H1 (cell line): Measurements from ENCODE around the gene POLE. TPM values are rescaled to one million over a fixed set of nuclear protein-coding genes. Genes with fewer than 3 reads are reported as not detected.

Experiments used
- CTCF ChIA-PET: fragments of 300-600 bp; sonication (Branson Sonifier 250); formaldehyde crosslinking; loops from one replicate; lab custom pipeline; 2021; ENCODE audit not compliant: partially characterized antibody; lab: Charles Lee
- POLR2A ChIA-PET: fragments of 300-600 bp; sonication (Branson Sonifier 250); formaldehyde crosslinking; loops from one replicate; lab custom pipeline; 2021; ENCODE audit warnings: inconsistent platforms; ENCODE audit not compliant: partially characterized antibody; lab: Charles Lee
- DNase-seq, 2 experiments: peaks; one replicate each; pipeline versions ENCODE4 v3.0.0 to v3.0.0-alpha.2; 2010 to 2022; ENCODE audit warnings: low spot score in 2 of 2, low read depth in 1 of 2, mixed read lengths in 1 of 2
- FAIRE-seq: peaks from 2 replicates; lab custom pipeline; 2011; peaks lifted over from hg19 to GRCh38; lab: Jason Lieb, UNC
- H2AFZ ChIP-seq: 2 replicates; pipeline ENCODE4 v1.8.1; 2012; ENCODE audit warnings: low read length, inconsistent platforms
- H2AK5ac ChIP-seq: 2 replicates; pipeline ENCODE4 v1.6.1; 2013; ENCODE audit warnings: low read depth, low read length
- H2BK120ac ChIP-seq: replicated peaks from 2 replicates; pipeline ENCODE3; 2013; ENCODE audit warnings: low read depth, low read length, inconsistent platforms
- H2BK12ac ChIP-seq: 2 replicates; pipeline ENCODE4 v1.6.1; 2013; ENCODE audit warnings: low read depth, low read length
- H2BK15ac ChIP-seq: 2 replicates; pipeline ENCODE4 v1.6.1; 2013; ENCODE audit warnings: low read length
- H2BK20ac ChIP-seq: 2 replicates; pipeline ENCODE4 v1.6.1; 2013; ENCODE audit warnings: low read length
- H2BK5ac ChIP-seq: 2 replicates; pipeline ENCODE4 v1.6.1; 2013; ENCODE audit warnings: low read depth, low read length
- H3K14ac ChIP-seq: 2 replicates; pipeline ENCODE4 v1.6.1; 2013; ENCODE audit warnings: inconsistent platforms; ENCODE audit not compliant: insufficient read length
- H3K18ac ChIP-seq: 2 replicates; pipeline ENCODE4 v1.6.1; 2013; ENCODE audit warnings: low read length; ENCODE audit errors: extremely low read depth
- H3K23ac ChIP-seq: 2 replicates; pipeline ENCODE4 v1.6.1; 2013; ENCODE audit warnings: inconsistent platforms; ENCODE audit not compliant: insufficient read length
- H3K23me2 ChIP-seq: 2 replicates; pipeline ENCODE4 v1.6.1; 2013; ENCODE audit warnings: low read depth, low read length
- H3K27ac ChIP-seq: 2 replicates; pipeline ENCODE4 v1.6.1; 2011; ENCODE audit warnings: low read depth, low read length, inconsistent platforms
- H3K27me3 ChIP-seq, 4 experiments: replicated peaks in 1 of 4; 1 replicate in 1 of 4; 2 replicates in 3 of 4; pipeline versions ENCODE4 v1.6.1 to v1.8.1; 2011 to 2013; ENCODE audit warnings: low read length in 3 of 4, mild to moderate bottlenecking in 3 of 4, inconsistent platforms in 2 of 4, mixed read lengths in 2 of 4, moderate library complexity in 1 of 4; ENCODE audit not compliant: control insufficient read depth in 3 of 4, insufficient read depth in 3 of 4; ENCODE audit errors: extremely low read depth in 1 of 4
- H3K36me3 ChIP-seq, 4 experiments: 2 replicates each; pipeline versions ENCODE4 v1.6.1 to v1.8.1; 2011 to 2013; ENCODE audit warnings: mild to moderate bottlenecking in 4 of 4, low read length in 3 of 4, moderate library complexity in 2 of 4, control low read depth in 1 of 4, inconsistent platforms in 1 of 4; ENCODE audit not compliant: insufficient read depth in 4 of 4, control insufficient read depth in 2 of 4
- H3K4ac ChIP-seq: replicated peaks from 2 replicates; pipeline ENCODE3; 2013; ENCODE audit warnings: low read length, low read depth, mixed read lengths, inconsistent platforms; ENCODE audit not compliant: insufficient read length
- H3K4me1 ChIP-seq, 4 experiments: replicated peaks in 1 of 4; 1 replicate in 1 of 4; 2 replicates in 3 of 4; pipeline versions ENCODE4 v1.6.1 to v1.8.1; 2011 to 2013; ENCODE audit warnings: low read length in 3 of 4, inconsistent platforms in 2 of 4, mixed read lengths in 1 of 4; ENCODE audit not compliant: insufficient read depth in 4 of 4, control insufficient read depth in 3 of 4
- H3K4me2 ChIP-seq, 2 experiments: 2 replicates each; pipeline versions ENCODE4 v1.6.1 to v1.8.1; 2011 to 2013; ENCODE audit warnings: low read depth in 2 of 2, low read length in 2 of 2, control low read depth in 1 of 2, inconsistent platforms in 1 of 2, mild to moderate bottlenecking in 1 of 2; ENCODE audit not compliant: insufficient read depth in 1 of 2
- H3K4me3 ChIP-seq, 4 experiments: fragments of 200-600, 300-600 bp in 1 of 4; sonication (generic), shearing (Covaris generic), sonication (Bioruptor Twin) in 1 of 4; 2 replicates each; pipeline versions ENCODE4 v1.5.1 to v1.8.1; 2011 to 2016; ENCODE audit warnings: low read length in 4 of 4, low read depth in 3 of 4, control low read depth in 2 of 4, inconsistent platforms in 2 of 4, mild to moderate bottlenecking in 2 of 4, mixed read lengths in 1 of 4, moderate library complexity in 1 of 4; ENCODE audit not compliant: insufficient read depth in 2 of 4; ENCODE audit errors: extremely low read depth in 1 of 4
- H3K56ac ChIP-seq: replicated peaks from 2 replicates; pipeline ENCODE3; 2013; ENCODE audit warnings: low read depth, mild to moderate bottlenecking, mixed read lengths, low read length, inconsistent platforms; ENCODE audit not compliant: insufficient read length
- H3K79me1 ChIP-seq: 2 replicates; pipeline ENCODE4 v1.6.1; 2013; ENCODE audit warnings: low read depth, low read length, control low read depth
- H3K79me2 ChIP-seq, 2 experiments: 2 replicates each; pipeline versions ENCODE4 v1.6.1 to v1.8.1; 2012 to 2013; ENCODE audit warnings: low read length in 2 of 2, mild to moderate bottlenecking in 2 of 2, inconsistent platforms in 1 of 2; ENCODE audit not compliant: insufficient read depth in 2 of 2, control insufficient read depth in 1 of 2
- H3K9ac ChIP-seq, 4 experiments: replicated peaks in 1 of 4; 1 replicate in 1 of 4; 2 replicates in 3 of 4; pipeline versions ENCODE4 v1.6.1 to v1.8.1; 2011 to 2013; ENCODE audit warnings: low read depth in 3 of 4, low read length in 3 of 4, control low read depth in 2 of 4, mild to moderate bottlenecking in 2 of 4, moderate library complexity in 2 of 4, inconsistent platforms in 1 of 4; ENCODE audit errors: extremely low read depth in 1 of 4
- H3K9me3 ChIP-seq, 2 experiments: 2 replicates each; pipeline versions ENCODE4 v1.6.1 to v1.8.1; 2012 to 2013; ENCODE audit warnings: mild to moderate bottlenecking in 2 of 2, moderate library complexity in 2 of 2, control low read depth in 1 of 2, inconsistent platforms in 1 of 2, low read depth in 1 of 2, low read length in 1 of 2, mixed read lengths in 1 of 2; ENCODE audit not compliant: insufficient read depth in 2 of 2
- H4K20me1 ChIP-seq, 2 experiments: replicated peaks in 1 of 2; 2 replicates each; pipeline versions ENCODE3 to v1.8.1; 2011 to 2013; ENCODE audit warnings: inconsistent platforms in 2 of 2, low read length in 2 of 2, mild to moderate bottlenecking in 1 of 2; ENCODE audit not compliant: insufficient read depth in 2 of 2, control insufficient read depth in 1 of 2
- H4K5ac ChIP-seq: 2 replicates; pipeline ENCODE4 v1.6.1; 2013; ENCODE audit warnings: low read length, low read depth, mixed read lengths, inconsistent platforms; ENCODE audit not compliant: insufficient read length
- H4K8ac ChIP-seq: 2 replicates; pipeline ENCODE4 v1.8.0; 2013; ENCODE audit warnings: mild to moderate bottlenecking, moderate library complexity, low read length, inconsistent platforms; ENCODE audit not compliant: insufficient read depth; ENCODE audit errors: extremely low read depth
- H4K91ac ChIP-seq: replicated peaks from 2 replicates; pipeline ENCODE3; 2013; ENCODE audit warnings: low read length, mixed read lengths, inconsistent platforms; ENCODE audit not compliant: insufficient read length
- HDAC6 ChIP-seq: IDR thresholded peaks from one replicate; pipeline ENCODE4 v1.7.1; 2012; ENCODE audit warnings: low read depth, mild to moderate bottlenecking, inconsistent platforms, low read length, moderate library complexity
- SIRT6 ChIP-seq: IDR thresholded peaks from one replicate; pipeline ENCODE4 v1.7.1; 2012; ENCODE audit warnings: low read length, inconsistent platforms
- WGBS, 2 experiments: shearing (Covaris generic) in 1 of 2; methylation state at CpG; one replicate each; pipeline versions ENCODE4 v1.1.6 to v1.1.7; 2013 to 2015; ENCODE audit warnings: low lambda C conversion rate in 2 of 2, mixed read lengths in 2 of 2, inconsistent platforms in 1 of 2, low coverage in 1 of 2, missing lambda C conversion rate in 1 of 2; ENCODE audit not compliant: insufficient replicate concordance in 2 of 2, insufficient coverage in 1 of 2, insufficient read length in 1 of 2; ENCODE audit errors: extremely low coverage in 1 of 2, missing lambda C conversion rate in 1 of 2; 5-methylcytosine and 5-hydroxymethylcytosine counted together
- polyA plus RNA-seq, 7 experiments: library from polyadenylated mRNA; depleted of rRNA in 3 of 7; stranded (reverse) in 5 of 7; unstranded in 2 of 7; fragments of >200 nt in 5 of 7; fragments of 200-250 nt in 2 of 7; gene quantifications; 1 replicate in 5 of 7; 2 replicates in 1 of 7; 4 replicates in 1 of 7; pipeline versions ENCODE4 v1.2.1 to v1.2.3, GENCODE V29; 2011 to 2013; ENCODE audit warnings: missing spikeins in 2 of 7, mixed read lengths in 2 of 7
- total RNA-seq: library from RNA; stranded (reverse); fragmentation: NEBNext Ultra II Directional; extraction: Animal tissue kit (Norgen Biotek cat#: 25700); gene quantifications from 2 replicates; pipeline ENCODE4 v1.2.1, GENCODE V29; 2021

Gene POLE
- total and polyA plus RNA-seq, 2 of the 8 experiments (the other 6 are each of a cell fraction or from before 2014, with no cell fraction given): 59.7 to 115 TPM

- Histone ChIP-seq H3K4ac (no peak overlapping the region), H3K79me2 (no peaks in the 10 kb centered on the region), H4K91ac (no peak overlapping the region), H2BK120ac (no peak overlapping the region), H2BK12ac (no peak overlapping the region), H3K18ac (no peak overlapping the region), H2AFZ (no peak overlapping the region), H4K20me1 (peaks cover 20 to 30% of the 10 kb centered on the region in 2 experiments), H3K4me2 (no peak overlapping the region), H3K27me3 (peaks cover 6 to 17% (median 10%) of the 10 kb centered on the region in 4 experiments), H2BK15ac (no peak overlapping the region), H4K8ac (no peak overlapping the region), H3K4me3 (no peak overlapping the region), H3K79me1 (peaks cover 2% of the 10 kb centered on the region; the same call in 1 of the 2 replicates), H3K14ac (no peak overlapping the region), H3K9me3 (no peaks in the 10 kb centered on the region), H3K56ac (no peak overlapping the region), H3K36me3 (peaks cover 2 to 33% (median 17%) of the 10 kb centered on the region in 4 experiments; a peak in 7 of 8 replicates), H3K27ac (no peak overlapping the region), H3K23me2 (peaks cover 17% of the 10 kb centered on the region; the same call in 1 of the 2 replicates), H2BK20ac (no peak overlapping the region), H2BK5ac (no peak overlapping the region), H3K23ac (no peak overlapping the region), H3K4me1 (peaks cover 0 to 6% (median 3%) of the 10 kb centered on the region in 4 experiments; a peak in 1 of 7 replicates), H3K9ac (no peak overlapping the region), H2AK5ac (no peak overlapping the region), H4K5ac (no peak overlapping the region)
- WGBS, 2 experiments: 80% methylated on average over 8 of the region's 11 CpGs; no CpG with 5 or more reads in 1 of the 2 experiments
- FAIRE-seq: no peak
- ChIA-PET CTCF (interaction anchor here (1.1 to 2.2 kb wide), 3 partner anchors 18 to 165 kb away, joined by 3 to 11 read pairs (median 4); no protein-coding TSS in a partner anchor), POLR2A (interaction anchor here (6.6 kb wide), 1 partner anchor 11 kb away, joined by 60 read pairs; no protein-coding TSS in a partner anchor)
- no peak for DNase-seq
- TF ChIP-seq HDAC6: no peak
- TF ChIP-seq SIRT6: no peak
Measured at GRCh38 chr12:132578826-132579225, 108.3 kb downstream of the POLE start.
